ENCODE measurements around the gene EXOC3L4. TPM values are rescaled to one million over a fixed set of nuclear protein-coding genes. Genes with fewer than 3 reads are reported as not detected.

The EXOC3L4 gene
- polyA plus RNA-seq, 1 donor from 2014 or later: not detected

DNA sequence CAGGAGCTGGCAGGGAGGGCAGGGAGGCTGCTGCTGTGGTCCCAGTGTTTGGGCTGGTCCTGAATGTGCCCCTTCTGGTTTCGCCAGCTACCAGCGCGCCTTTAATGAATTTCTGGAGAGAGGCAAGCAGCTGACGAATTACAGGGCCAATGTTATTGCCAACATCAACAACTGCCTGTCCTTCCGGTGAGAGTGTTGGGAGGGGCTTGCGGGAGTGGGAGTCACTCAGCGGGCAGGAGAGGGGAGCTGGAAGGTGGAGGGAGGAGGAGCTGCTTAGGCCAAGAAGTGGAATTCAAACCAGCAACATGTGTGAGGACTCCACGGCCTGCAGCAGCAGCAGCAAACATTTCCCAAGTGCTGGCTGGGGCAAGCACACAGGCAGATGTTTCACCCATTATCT is 36.4 kb downstream of the EXOC3L4 start:
- H3K4me3 ChIP-seq (ENCODE audit: low read length): no peak overlapping the region
- no peaks in the 10 kb centered on the region for H4K20me1 ChIP-seq (ENCODE audit: insufficient read depth)
- no peaks in the 10 kb centered on the region for H3K36me3 ChIP-seq (ENCODE audit: insufficient read depth, low read length)
- no peak overlapping the region for H3K27ac ChIP-seq (ENCODE audit: low read length)
- H3K9ac ChIP-seq (ENCODE audit: low read length): no peak overlapping the region
- no peaks in the 10 kb centered on the region for H3F3A ChIP-seq (ENCODE audit: insufficient read depth, low read length, poor library complexity, severe bottlenecking)
- peaks cover 1% of the 10 kb centered on the region for H3K27me3 ChIP-seq (ENCODE audit: insufficient read depth, low read depth, low read length)
- TF ChIP-seq MXI1 (conservative IDR thresholded peaks at IDR 0.05; ENCODE audit: poor library complexity, severe bottlenecking) (no peak), SMC3 (conservative IDR thresholded peaks at IDR 0.05; ENCODE audit: poor library complexity) (no peak), EZH2 (IDR thresholded peaks at IDR 0.05; ENCODE audit: borderline replicate concordance, insufficient read depth, low read length, poor library complexity, severe bottlenecking) (no peak), CTCF (IDR thresholded peaks at IDR 0.05; ENCODE audit: poor library complexity, severe bottlenecking) (no peak), EP300 (conservative IDR thresholded peaks at IDR 0.05; ENCODE audit: poor library complexity, severe bottlenecking) (no peak), POLR2AphosphoS5 (IDR thresholded peaks at IDR 0.05) (no peak), TAF1 (IDR thresholded peaks at IDR 0.05; ENCODE audit: low read depth) (no peak), RAD21 (conservative IDR thresholded peaks at IDR 0.05) (no peak)
- TF ChIP-seq, protein P1, sequence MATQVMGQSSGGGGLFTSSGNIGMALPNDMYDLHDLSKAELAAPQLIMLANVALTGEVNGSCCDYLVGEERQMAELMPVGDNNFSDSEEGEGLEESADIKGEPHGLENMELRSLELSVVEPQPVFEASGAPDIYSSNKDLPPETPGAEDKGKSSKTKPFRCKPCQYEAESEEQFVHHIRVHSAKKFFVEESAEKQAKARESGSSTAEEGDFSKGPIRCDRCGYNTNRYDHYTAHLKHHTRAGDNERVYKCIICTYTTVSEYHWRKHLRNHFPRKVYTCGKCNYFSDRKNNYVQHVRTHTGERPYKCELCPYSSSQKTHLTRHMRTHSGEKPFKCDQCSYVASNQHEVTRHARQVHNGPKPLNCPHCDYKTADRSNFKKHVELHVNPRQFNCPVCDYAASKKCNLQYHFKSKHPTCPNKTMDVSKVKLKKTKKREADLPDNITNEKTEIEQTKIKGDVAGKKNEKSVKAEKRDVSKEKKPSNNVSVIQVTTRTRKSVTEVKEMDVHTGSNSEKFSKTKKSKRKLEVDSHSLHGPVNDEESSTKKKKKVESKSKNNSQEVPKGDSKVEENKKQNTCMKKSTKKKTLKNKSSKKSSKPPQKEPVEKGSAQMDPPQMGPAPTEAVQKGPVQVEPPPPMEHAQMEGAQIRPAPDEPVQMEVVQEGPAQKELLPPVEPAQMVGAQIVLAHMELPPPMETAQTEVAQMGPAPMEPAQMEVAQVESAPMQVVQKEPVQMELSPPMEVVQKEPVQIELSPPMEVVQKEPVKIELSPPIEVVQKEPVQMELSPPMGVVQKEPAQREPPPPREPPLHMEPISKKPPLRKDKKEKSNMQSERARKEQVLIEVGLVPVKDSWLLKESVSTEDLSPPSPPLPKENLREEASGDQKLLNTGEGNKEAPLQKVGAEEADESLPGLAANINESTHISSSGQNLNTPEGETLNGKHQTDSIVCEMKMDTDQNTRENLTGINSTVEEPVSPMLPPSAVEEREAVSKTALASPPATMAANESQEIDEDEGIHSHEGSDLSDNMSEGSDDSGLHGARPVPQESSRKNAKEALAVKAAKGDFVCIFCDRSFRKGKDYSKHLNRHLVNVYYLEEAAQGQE (IDR thresholded peaks at IDR 0.05; ENCODE audit: borderline replicate concordance): no peak
- H2AFZ ChIP-seq (ENCODE audit: low read depth, low read length): no peak overlapping the region
- H3K79me2 ChIP-seq (replicated peaks; ENCODE audit: insufficient read depth, low read length): no peaks in the 10 kb centered on the region
- no peaks in the 10 kb centered on the region for H3K9me3 ChIP-seq (ENCODE audit: low read length)
- no peak overlapping the region for H3K4me2 ChIP-seq (ENCODE audit: low read length)
- H3K9me2 ChIP-seq (ENCODE audit: insufficient read depth, low read length): no peaks in the 10 kb centered on the region

- H3K4me3 ChIP-seq (ENCODE audit: low read length): no peak overlapping the region
- H3K4me2 ChIP-seq (ENCODE audit: low read length): no peak overlapping the region
- TF ChIP-seq RAD21 (conservative IDR thresholded peaks at IDR 0.05): no peak
- no peak for TF ChIP-seq EP300 (conservative IDR thresholded peaks at IDR 0.05; ENCODE audit: poor library complexity, severe bottlenecking)
- no peak for TF ChIP-seq SMC3 (conservative IDR thresholded peaks at IDR 0.05; ENCODE audit: poor library complexity)
- TF ChIP-seq TAF1 (IDR thresholded peaks at IDR 0.05; ENCODE audit: low read depth): no peak
- TF ChIP-seq POLR2AphosphoS5 (IDR thresholded peaks at IDR 0.05): no peak
- TF ChIP-seq MXI1 (conservative IDR thresholded peaks at IDR 0.05; ENCODE audit: poor library complexity, severe bottlenecking): no peak
- no peak for TF ChIP-seq CTCF (IDR thresholded peaks at IDR 0.05; ENCODE audit: poor library complexity, severe bottlenecking)
- TF ChIP-seq EZH2 (IDR thresholded peaks at IDR 0.05; ENCODE audit: borderline replicate concordance, insufficient read depth, low read length, poor library complexity, severe bottlenecking): no peak
- TF ChIP-seq, protein P1 (IDR thresholded peaks at IDR 0.05; ENCODE audit: borderline replicate concordance): no peak
- H3K9me2 ChIP-seq (ENCODE audit: insufficient read depth, low read length): no peaks in the 10 kb centered on the region
- H3F3A ChIP-seq (ENCODE audit: insufficient read depth, low read length, poor library complexity, severe bottlenecking): no peaks in the 10 kb centered on the region
- no peaks in the 10 kb centered on the region for H3K79me2 ChIP-seq (replicated peaks; ENCODE audit: insufficient read depth, low read length)
- no peaks in the 10 kb centered on the region for H4K20me1 ChIP-seq (ENCODE audit: insufficient read depth)
- H3K27ac ChIP-seq (ENCODE audit: low read length): no peak overlapping the region
- no peaks in the 10 kb centered on the region for H3K36me3 ChIP-seq (ENCODE audit: insufficient read depth, low read length)
- H3K9ac ChIP-seq (ENCODE audit: low read length): no peak overlapping the region
- H3K27me3 ChIP-seq (ENCODE audit: insufficient read depth, low read depth, low read length): no peaks in the 10 kb centered on the region
- no peak overlapping the region for H2AFZ ChIP-seq (ENCODE audit: low read depth, low read length)
- no peaks in the 10 kb centered on the region for H3K9me3 ChIP-seq (ENCODE audit: low read length)
These were observed 37.1 kb downstream of the EXOC3L4 start for GRCh38 chr14:103131580-103131979.

Data from neural cell (in vitro differentiated cells).